SK-N-SH (cell line): ENCODE results near the gene HYCC1. TPM values are rescaled to one million over a fixed set of nuclear protein-coding genes. Genes with fewer than 3 reads are reported as not detected.

Experiments
- CTCF ChIA-PET: fragments of 300-600, 350-600 bp; formaldehyde crosslinking; extraction: SDS; loops from one replicate; lab custom pipeline; 2021; lab: Yijun Ruan, JAX
- POLR2A ChIA-PET: fragments of 350-600 bp; sonication (Branson Sonifier 250); formaldehyde crosslinking; extraction: SDS; loops from one replicate; lab custom pipeline; 2020; ENCODE audit warnings: antibody characterized with exemption, inconsistent platforms; lab: Yijun Ruan, JAX
- DNase-seq: peaks from one replicate; pipeline ENCODE4 v3.0.0; 2012
- H2AFZ ChIP-seq: fragments of 200-600 bp; sonication (generic); 2 replicates; pipeline ENCODE4 v1.8.1; 2016; ENCODE audit warnings: antibody characterized with exemption, mild to moderate bottlenecking, low read depth
- H3F3A ChIP-seq: fragments of 200-600 bp; sonication (generic); replicated peaks from 2 replicates; pipeline ENCODE3; 2016; ENCODE audit warnings: antibody characterized with exemption, mild to moderate bottlenecking; ENCODE audit not compliant: insufficient read depth
- H3K27ac ChIP-seq, 2 experiments: fragments of 200-500 bp in 1 of 2; fragments of 200-600 bp in 1 of 2; sonication (Bioruptor generic) in 1 of 2; sonication (generic), shearing (Covaris generic) in 1 of 2; 2 replicates each; pipeline versions ENCODE4 v1.5.1 to v1.6.1; 2014 to 2016; ENCODE audit warnings: low read depth in 2 of 2, inconsistent platforms in 1 of 2, low read length in 1 of 2, mild to moderate bottlenecking in 1 of 2, mixed read lengths in 1 of 2
- H3K27me3 ChIP-seq: fragments of 200-600 bp; sonication (generic), shearing (Covaris generic); 2 replicates; pipeline ENCODE4 v1.6.1; 2016; ENCODE audit warnings: mixed run types; ENCODE audit not compliant: insufficient read depth
- H3K36me3 ChIP-seq, 2 experiments: fragments of 200-500 bp in 1 of 2; fragments of 200-600 bp in 1 of 2; sonication (Bioruptor generic) in 1 of 2; sonication (generic) in 1 of 2; replicated peaks in 1 of 2; 2 replicates each; pipeline versions ENCODE3 to v1.5.1; 2014 to 2016; ENCODE audit warnings: low read length in 1 of 2, mild to moderate bottlenecking in 1 of 2; ENCODE audit not compliant: insufficient read depth in 2 of 2, control insufficient read depth in 1 of 2
- H3K4me1 ChIP-seq, 2 experiments: fragments of 200-500 bp in 1 of 2; fragments of 200-600 bp in 1 of 2; sonication (Bioruptor generic) in 1 of 2; sonication (generic), shearing (Covaris generic) in 1 of 2; 2 replicates each; pipeline versions ENCODE4 v1.5.1 to v1.6.1; 2014 to 2016; ENCODE audit warnings: low read depth in 1 of 2, low read length in 1 of 2, mixed run types in 1 of 2; ENCODE audit not compliant: insufficient read depth in 2 of 2, control insufficient read depth in 1 of 2
- H3K4me2 ChIP-seq: fragments of 200-600 bp; sonication (generic), shearing (Covaris generic); 2 replicates; pipeline ENCODE4 v1.6.1; 2017; ENCODE audit warnings: mixed run types
- H3K4me3 ChIP-seq, 2 experiments: fragments of 200-500 bp in 1 of 2; fragments of 200-600 bp in 1 of 2; sonication (Bioruptor generic) in 1 of 2; sonication (generic), shearing (Covaris generic) in 1 of 2; 2 replicates each; pipeline versions ENCODE4 v1.5.1 to v1.8.1; 2014 to 2016; ENCODE audit warnings: low read depth in 2 of 2, inconsistent platforms in 1 of 2, low read length in 1 of 2, mild to moderate bottlenecking in 1 of 2, mixed read lengths in 1 of 2, moderate library complexity in 1 of 2
- H3K79me2 ChIP-seq: fragments of 200-600 bp; sonication (generic); 2 replicates; pipeline ENCODE4 v1.8.1; 2017; ENCODE audit warnings: mild to moderate bottlenecking; ENCODE audit not compliant: insufficient read depth
- H3K9ac ChIP-seq: fragments of 200-600 bp; sonication (generic); 2 replicates; pipeline ENCODE4 v1.6.1; 2017; ENCODE audit warnings: mixed run types
- H3K9me2 ChIP-seq: fragments of 200-600 bp; sonication (generic); 2 replicates; pipeline ENCODE4 v1.6.1; 2017; ENCODE audit warnings: mixed run types
- H3K9me3 ChIP-seq: fragments of 200-600 bp; sonication (generic); 2 replicates; pipeline ENCODE4 v1.6.1; 2017; ENCODE audit warnings: mixed run types, mild to moderate bottlenecking, moderate library complexity
- H4K20me1 ChIP-seq: fragments of 200-600 bp; sonication (generic); 2 replicates; pipeline ENCODE4 v1.6.1; 2017; ENCODE audit warnings: mild to moderate bottlenecking, mixed run types; ENCODE audit not compliant: insufficient read depth
- CHD2 ChIP-seq: fragments of 150-350 bp; IDR thresholded peaks from 2 replicates; pipeline ENCODE4 v1.6.1; 2018; ENCODE audit warnings: low read length; ENCODE audit not compliant: partially characterized antibody
- CTCF ChIP-seq: fragments of 200-600 bp; sonication (generic); IDR thresholded peaks from 2 replicates; pipeline ENCODE4 v1.6.1; 2017; ENCODE audit warnings: antibody characterized with exemption, mild to moderate bottlenecking, moderate library complexity
- EZH2phosphoT487 ChIP-seq: fragments of 200-600 bp; sonication (generic); IDR thresholded peaks from 2 replicates; pipeline ENCODE4 v1.6.1; 2017; ENCODE audit warnings: low read depth, mixed run types, mild to moderate bottlenecking, antibody characterized with exemption, moderate library complexity, borderline replicate concordance
- FOSL2 ChIP-seq: IDR thresholded peaks from 2 replicates; pipeline ENCODE4 v1.4.0; 2012; ENCODE audit warnings: low read depth, mild to moderate bottlenecking, moderate library complexity, borderline replicate concordance
- GABPA ChIP-seq: IDR thresholded peaks from 2 replicates; pipeline ENCODE4 v1.4.0; 2012; ENCODE audit warnings: low read depth, mild to moderate bottlenecking
- MXI1 ChIP-seq: IDR thresholded peaks from 2 replicates; pipeline ENCODE4 v1.6.1; 2012; ENCODE audit warnings: mild to moderate bottlenecking, low read depth, low read length, improper control_type of control experiment
- NFIC ChIP-seq: IDR thresholded peaks from 2 replicates; pipeline ENCODE4 v1.4.0; 2012; ENCODE audit warnings: borderline replicate concordance
- PBX3 ChIP-seq: IDR thresholded peaks from 2 replicates; pipeline ENCODE4; 2012
- RAD21 ChIP-seq: IDR thresholded peaks from 2 replicates; pipeline ENCODE4 v1.6.1; 2012; ENCODE audit warnings: mild to moderate bottlenecking, low read length
- REST ChIP-seq: IDR thresholded peaks from 2 replicates; pipeline ENCODE4 v1.6.1; 2012; ENCODE audit warnings: mild to moderate bottlenecking, low read depth, low read length, moderate library complexity
- RXRA ChIP-seq: IDR thresholded peaks from 2 replicates; pipeline ENCODE4 v1.4.0; 2012; ENCODE audit warnings: low read depth, mild to moderate bottlenecking, borderline replicate concordance
- SIN3A ChIP-seq: IDR thresholded peaks from 2 replicates; pipeline ENCODE4 v1.6.1; 2012; ENCODE audit warnings: low read depth, mild to moderate bottlenecking, low read length, moderate library complexity, borderline replicate concordance
- TEAD4 ChIP-seq: IDR thresholded peaks from 2 replicates; pipeline ENCODE4 v1.4.0; 2012; ENCODE audit warnings: mild to moderate bottlenecking, borderline replicate concordance; ENCODE audit not compliant: insufficient read depth
- USF1 ChIP-seq: IDR thresholded peaks from 2 replicates; pipeline ENCODE4 v1.4.0; 2012; ENCODE audit warnings: low read depth, borderline replicate concordance
- USF2 ChIP-seq: fragments of 150-350 bp; IDR thresholded peaks from 2 replicates; pipeline ENCODE4 v1.6.1; 2017; ENCODE audit warnings: antibody characterized with exemption, low read length, low read depth, borderline replicate concordance
- YY1 ChIP-seq: IDR thresholded peaks from 2 replicates; pipeline ENCODE4 v1.4.0; 2012; ENCODE audit warnings: low read depth, mild to moderate bottlenecking
- WGBS: methylation state at CpG from one replicate; pipeline ENCODE4 v1.1.6; 2017; ENCODE audit warnings: low lambda C conversion rate; 5-methylcytosine and 5-hydroxymethylcytosine counted together
- polyA plus RNA-seq, 3 experiments: library from polyadenylated mRNA; depleted of rRNA; stranded (reverse); fragments of >200 nt; gene quantifications; 2 replicates each; pipeline ENCODE4 v1.2.3, GENCODE V29; 2012

The HYCC1 gene
- polyA plus RNA-seq, 1 of the 3 experiments (the other 2 are of a cell fraction), result 5.3 TPM

GRCh38 chr7:23016345-23017253, 2.7 kb upstream of the HYCC1 start:
- TF ChIP-seq REST (no peak), CHD2 (no peak), USF2 (no peak), FOSL2 (no peak), GABPA (no peak), RAD21 (no peak), MXI1 (no peak), NFIC (no peak), CTCF (no peak), USF1 (no peak), PBX3 (no peak), EZH2phosphoT487 (no peak), SIN3A (no peak), TEAD4 (no peak), YY1 (no peak), RXRA (no peak)
- Histone ChIP-seq H3K4me1 (peaks cover 5 to 6% of the 10 kb centered on the region in 2 experiments; a peak in 2 of 4 replicates), H3K4me3 (no peak overlapping the region), H3K9me3 (no peaks in the 10 kb centered on the region), H3K4me2 (no peak overlapping the region), H3K27ac (no peak overlapping the region), H3K9me2 (no peaks in the 10 kb centered on the region), H3K79me2 (no peaks in the 10 kb centered on the region), H3F3A (no peaks in the 10 kb centered on the region), H3K9ac (no peak overlapping the region), H3K36me3 (no peaks in the 10 kb centered on the region), H2AFZ (no peak overlapping the region; the same call in 1 of the 2 replicates), H3K27me3 (peaks cover 10% of the 10 kb centered on the region; the same call in 1 of the 2 replicates), H4K20me1 (no peaks in the 10 kb centered on the region)
- ChIA-PET POLR2A (no interaction called here), CTCF (interaction anchor here (1.0 to 1.5 kb wide), 2 partner anchors 9 to 39 kb away, joined by 3 read pairs; no protein-coding TSS in a partner anchor)
- no peak for DNase-seq
- WGBS, result 38% methylated on average over 9 of the region's 9 CpGs
